OCI-LY7 (cell line): ENCODE data around the gene GHDC. TPM values are rescaled to one million over a fixed set of nuclear protein-coding genes. Genes with fewer than 3 reads are reported as not detected.

ENCODE experiments used
- BruUV-seq: library from RNA; stranded (reverse); fragments of 400-500 nt; replicated peaks from 2 replicates; lab custom pipeline; 2021; lab: Mats Ljungman, UMichigan
- CTCF ChIA-PET: fragments of 300-600 bp; sonication (Branson Sonifier 250); formaldehyde crosslinking; loops from one replicate; lab custom pipeline; 2022; ENCODE audit warnings: antibody characterized with exemption; ENCODE audit not compliant: unreplicated experiment; lab: Charles Lee
- POLR2A ChIA-PET: fragments of 300-600 bp; sonication (Branson Sonifier 250); formaldehyde crosslinking; loops from one replicate; lab custom pipeline; 2022; ENCODE audit warnings: antibody characterized with exemption; lab: Charles Lee
- DNase-seq: peaks from one replicate; pipeline ENCODE4 v3.0.0-alpha.2; 2015; ENCODE audit warnings: low spot score
- H2AFZ ChIP-seq: fragments of 200-600 bp; sonication (generic), shearing (Covaris generic); 2 replicates; pipeline ENCODE4 v1.6.1; 2014; ENCODE audit warnings: mild to moderate bottlenecking, antibody characterized with exemption, low read length, moderate library complexity
- H3K27ac ChIP-seq: fragments of 200-600 bp; sonication (generic); 2 replicates; pipeline ENCODE4 v1.5.1; 2014; ENCODE audit warnings: mixed run types, low read depth, mild to moderate bottlenecking, moderate library complexity, low read length, inconsistent platforms; ENCODE audit not compliant: poor library complexity, severe bottlenecking
- H3K36me3 ChIP-seq: fragments of 200-600 bp; sonication (generic); 2 replicates; pipeline ENCODE4 v1.6.1; 2014; ENCODE audit warnings: mild to moderate bottlenecking, antibody characterized with exemption, low read length, moderate library complexity, mixed read lengths; ENCODE audit not compliant: insufficient read depth
- H3K4me1 ChIP-seq: fragments of 200-600 bp; sonication (generic); 2 replicates; pipeline ENCODE4 v1.5.1; 2014; ENCODE audit warnings: mild to moderate bottlenecking, low read length; ENCODE audit not compliant: insufficient read depth, poor library complexity, severe bottlenecking
- H3K4me2 ChIP-seq: fragments of 200-600 bp; sonication (generic); 2 replicates; pipeline ENCODE4 v1.6.1; 2014; ENCODE audit warnings: mild to moderate bottlenecking, low read length
- H3K4me3 ChIP-seq: fragments of 200-600 bp; sonication (generic); 2 replicates; pipeline ENCODE4 v1.5.1; 2014; ENCODE audit warnings: mild to moderate bottlenecking, low read depth, low read length; ENCODE audit not compliant: poor library complexity, severe bottlenecking
- H3K79me2 ChIP-seq: fragments of 200-600 bp; sonication (generic); 2 replicates; pipeline ENCODE4 v1.6.1; 2016; ENCODE audit warnings: low read depth, mild to moderate bottlenecking, low read length, moderate library complexity, mixed read lengths; ENCODE audit not compliant: insufficient read depth
- H3K9me2 ChIP-seq: fragments of 200-600 bp; sonication (generic); 2 replicates; pipeline ENCODE4 v1.6.1; 2016; ENCODE audit warnings: mild to moderate bottlenecking, low read length, mixed read lengths; ENCODE audit not compliant: insufficient read depth
- H3K9me3 ChIP-seq: fragments of 200-600 bp; sonication (generic); 2 replicates; pipeline ENCODE4 v1.6.1; 2014; ENCODE audit warnings: mild to moderate bottlenecking, mixed run types, low read length, mixed read lengths
- H4K20me1 ChIP-seq: fragments of 200-600 bp; sonication (generic); 2 replicates; pipeline ENCODE4 v1.6.1; 2014; ENCODE audit warnings: mild to moderate bottlenecking, antibody characterized with exemption, low read length, moderate library complexity, mixed read lengths; ENCODE audit not compliant: insufficient read depth
- EZH2phosphoT487 ChIP-seq: fragments of 200-600 bp; sonication (generic); IDR thresholded peaks from 2 replicates; pipeline ENCODE4 v1.6.1; 2018; ENCODE audit warnings: low read depth, borderline replicate concordance, mild to moderate bottlenecking, mixed run types, antibody characterized with exemption, low read length, moderate library complexity, mixed read lengths
- intact Hi-C: fragments of 100-400 bp; cut with micrococcal nuclease; formaldehyde crosslinking; loops from one replicate; pipeline ENCODE4 v1.10.0; 2022; ENCODE audit not compliant: unreplicated experiment
- total RNA-seq, 2 experiments: library from RNA; depleted of rRNA in 1 of 2; stranded (reverse); fragments of >200 nt in 1 of 2; shearing (Covaris generic) in 1 of 2; gene quantifications; 2 replicates each; pipeline ENCODE4 v1.2.3, GENCODE V29; 2014 to 2022
- TF ChIP-seq, protein P1 (sequence below): fragments of 200-600 bp; sonication (generic); conservative IDR thresholded peaks from 2 replicates; pipeline ENCODE4 v1.5.1; 2014; ENCODE audit warnings: mild to moderate bottlenecking, antibody characterized with exemption, low read length, moderate library complexity, mixed read lengths

GHDC gene
- total RNA-seq, 2 experiments from 2014 or later: 30.0 to 33.2 TPM

DNA sequence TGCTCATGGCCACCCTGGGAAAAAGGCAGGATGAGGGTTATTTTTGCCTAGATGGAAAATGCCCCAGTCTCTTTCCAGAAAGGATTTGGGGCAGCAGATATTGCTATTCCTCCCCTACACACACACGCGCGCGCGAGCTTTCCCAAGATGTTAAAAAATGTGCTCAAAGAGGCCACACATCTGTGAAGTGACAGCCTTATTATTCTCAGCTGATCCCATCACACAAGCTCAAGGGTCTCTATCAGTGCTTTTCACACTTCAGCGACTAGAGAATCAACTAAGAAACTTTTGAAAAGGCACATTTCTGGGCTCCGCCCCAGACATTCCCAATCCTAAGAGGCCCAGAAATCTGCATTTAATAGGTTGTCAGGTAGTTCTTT, 33.8 kb downstream of the GHDC start:
- Histone ChIP-seq H3K4me2 (no peak overlapping the region), H3K4me3 (no peak overlapping the region), H3K36me3 (no peaks in the 10 kb centered on the region), H3K27ac (no peak overlapping the region), H3K9me2 (no peaks in the 10 kb centered on the region), H4K20me1 (no peaks in the 10 kb centered on the region), H3K9me3 (no peaks in the 10 kb centered on the region), H3K79me2 (no peaks in the 10 kb centered on the region), H2AFZ (no peak overlapping the region), H3K4me1 (peaks cover under 1% of the 10 kb centered on the region)
- no TSS peak for BruUV-seq
- POLR2A ChIA-PET: no interaction called here
- no peak for DNase-seq
- intact Hi-C loops: no loop called here
- TF ChIP-seq, protein P1, sequence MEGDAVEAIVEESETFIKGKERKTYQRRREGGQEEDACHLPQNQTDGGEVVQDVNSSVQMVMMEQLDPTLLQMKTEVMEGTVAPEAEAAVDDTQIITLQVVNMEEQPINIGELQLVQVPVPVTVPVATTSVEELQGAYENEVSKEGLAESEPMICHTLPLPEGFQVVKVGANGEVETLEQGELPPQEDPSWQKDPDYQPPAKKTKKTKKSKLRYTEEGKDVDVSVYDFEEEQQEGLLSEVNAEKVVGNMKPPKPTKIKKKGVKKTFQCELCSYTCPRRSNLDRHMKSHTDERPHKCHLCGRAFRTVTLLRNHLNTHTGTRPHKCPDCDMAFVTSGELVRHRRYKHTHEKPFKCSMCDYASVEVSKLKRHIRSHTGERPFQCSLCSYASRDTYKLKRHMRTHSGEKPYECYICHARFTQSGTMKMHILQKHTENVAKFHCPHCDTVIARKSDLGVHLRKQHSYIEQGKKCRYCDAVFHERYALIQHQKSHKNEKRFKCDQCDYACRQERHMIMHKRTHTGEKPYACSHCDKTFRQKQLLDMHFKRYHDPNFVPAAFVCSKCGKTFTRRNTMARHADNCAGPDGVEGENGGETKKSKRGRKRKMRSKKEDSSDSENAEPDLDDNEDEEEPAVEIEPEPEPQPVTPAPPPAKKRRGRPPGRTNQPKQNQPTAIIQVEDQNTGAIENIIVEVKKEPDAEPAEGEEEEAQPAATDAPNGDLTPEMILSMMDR: no peak
- TF ChIP-seq EZH2phosphoT487: no peak
- CTCF ChIA-PET: no interaction called here

- CTCF ChIA-PET: no interaction called here
- POLR2A ChIA-PET: no interaction called here
- no peak overlapping the region for H3K4me2 ChIP-seq
- no peak overlapping the region for H3K27ac ChIP-seq
- BruUV-seq: no TSS peak
- no peaks in the 10 kb centered on the region for H4K20me1 ChIP-seq
- H3K36me3 ChIP-seq: no peaks in the 10 kb centered on the region
- intact Hi-C loops: no loop called here
- no peak overlapping the region for H3K4me3 ChIP-seq
- H2AFZ ChIP-seq: no peak overlapping the region
- TF ChIP-seq, protein P1: no peak
- TF ChIP-seq EZH2phosphoT487: no peak
- no peak for DNase-seq
- no peaks in the 10 kb centered on the region for H3K9me3 ChIP-seq
- peaks cover 4% of the 10 kb centered on the region for H3K4me1 ChIP-seq
- no peaks in the 10 kb centered on the region for H3K79me2 ChIP-seq
- no peaks in the 10 kb centered on the region for H3K9me2 ChIP-seq
These were observed 34.3 kb downstream of the GHDC start for GRCh38 chr17:42159796-42160530.

DNA sequence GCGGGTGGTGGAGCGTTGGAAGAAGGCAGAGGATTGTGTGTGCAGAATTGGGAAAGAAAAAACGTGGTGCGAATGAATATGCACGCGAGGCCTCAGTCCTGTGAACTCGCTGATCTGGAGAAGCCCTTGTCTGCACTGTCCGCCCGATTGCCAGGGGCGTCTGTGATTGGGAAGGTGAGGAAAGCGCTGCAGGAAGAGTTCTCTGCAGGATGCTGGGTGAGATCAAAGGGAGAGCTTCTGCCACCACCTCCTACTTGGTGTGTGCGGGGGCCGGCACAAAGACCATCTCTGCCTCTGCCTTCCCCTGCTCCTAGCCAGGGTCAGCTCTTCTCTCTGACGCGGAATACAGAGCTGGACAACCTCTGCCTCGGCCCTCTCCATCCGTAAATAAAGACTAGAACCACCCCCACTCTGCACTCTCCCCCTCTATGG, 38.7 kb downstream of the GHDC start:
- Histone ChIP-seq H2AFZ (peak overlapping the region; percentile 62; the same call in 1 of the 2 replicates), H3K9me2 (no peaks in the 10 kb centered on the region), H3K4me2 (peak overlapping the region; percentile 23), H3K79me2 (peaks cover 36% of the 10 kb centered on the region), H3K9me3 (no peaks in the 10 kb centered on the region), H3K4me1 (peaks cover 15% of the 10 kb centered on the region), H3K27ac (no peak overlapping the region), H4K20me1 (peaks cover 12% of the 10 kb centered on the region; the same call in 1 of the 2 replicates), H3K4me3 (no peak overlapping the region), H3K36me3 (peaks cover 7% of the 10 kb centered on the region; the same call in 1 of the 2 replicates)
- no peak for TF ChIP-seq EZH2phosphoT487
- TF ChIP-seq, protein P1: no peak
- intact Hi-C loops: no loop called here
- BruUV-seq: no TSS peak
- ChIA-PET POLR2A (interaction anchor here (0.7 to 1.2 kb wide), 3 partner anchors 21 to 138 kb away, joined by 3 to 5 read pairs (median 4); partner anchors contain the start of gene KAT2A), CTCF (interaction anchor here (0.6 kb wide), 1 partner anchor 11 kb away, joined by 3 read pairs; no protein-coding TSS in a partner anchor)
- no peak for DNase-seq
